Prostate gland (tissue), 2 donors: ENCODE measurements around the gene OR1N2.

Experiments
- CTCF ChIP-seq, 4 experiments: fragments of 200-600 bp in 2 of 4; fragments of 450-650 bp in 2 of 4; sonication (generic) in 2 of 4; IDR thresholded peaks; 1 replicate in 3 of 4; 2 replicates in 1 of 4; pipeline ENCODE4 v1.5.1; 2016 to 2019; ENCODE audit warnings: antibody characterized with exemption in 4 of 4, mild to moderate bottlenecking in 2 of 4, moderate library complexity in 2 of 4
- POLR2A ChIP-seq: fragments of 450-650 bp; IDR thresholded peaks from one replicate; pipeline ENCODE4 v1.6.1; 2016; ENCODE audit warnings: antibody characterized with exemption, mild to moderate bottlenecking

- TF ChIP-seq CTCF (IDR thresholded peaks at IDR 0.05), result no peak
- TF ChIP-seq POLR2A, result no peak
These were observed 27.4 kb downstream of the OR1N2 start for GRCh38 chr9:122580360-122580759.
